CD14-positive monocyte (primary cell): ENCODE measurements around the gene CAST. TPM values are rescaled to one million over a fixed set of nuclear protein-coding genes. Genes with fewer than 3 reads are reported as not detected.

Source experiments
- DNase-seq, 3 donors: peaks; one replicate each; pipeline ENCODE4 v3.0.0-alpha.2; 2011 to 2022
- H2AFZ ChIP-seq: 2 replicates; pipeline ENCODE4 v1.6.0; 2012; ENCODE audit warnings: mild to moderate bottlenecking, low read depth, low read length, inconsistent platforms; ENCODE audit not compliant: insufficient read depth, poor library complexity, severe bottlenecking
- H3K27ac ChIP-seq, 2 donors: 1 replicate in 1 of 2; 2 replicates in 1 of 2; pipeline ENCODE4 v1.5.1; 2012 to 2013; ENCODE audit warnings: low read length in 2 of 2, control low read depth in 1 of 2, inconsistent platforms in 1 of 2, low read depth in 1 of 2, mild to moderate bottlenecking in 1 of 2
- H3K27me3 ChIP-seq, 2 donors: one replicate each; pipeline versions ENCODE4 v1.6.0 to v1.6.1; 2011 to 2013; ENCODE audit warnings: low read length in 2 of 2; ENCODE audit not compliant: control insufficient read depth in 2 of 2, insufficient read depth in 2 of 2
- H3K36me3 ChIP-seq, 2 donors: replicated peaks in 1 of 2; 1 replicate in 1 of 2; 2 replicates in 1 of 2; pipeline versions ENCODE4 v1.5.1 to v1.6.1; 2012 to 2013; ENCODE audit warnings: low read length in 2 of 2, control low read depth in 1 of 2, inconsistent platforms in 1 of 2, mild to moderate bottlenecking in 1 of 2; ENCODE audit not compliant: insufficient read depth in 2 of 2, control insufficient read depth in 1 of 2
- H3K4me1 ChIP-seq, 2 donors: 1 replicate in 1 of 2; 2 replicates in 1 of 2; pipeline versions ENCODE4 v1.5.1 to v1.6.1; 2012 to 2013; ENCODE audit warnings: low read length in 2 of 2, control low read depth in 1 of 2, inconsistent platforms in 1 of 2, mild to moderate bottlenecking in 1 of 2, moderate library complexity in 1 of 2; ENCODE audit not compliant: insufficient read depth in 2 of 2, control insufficient read depth in 1 of 2
- H3K4me2 ChIP-seq: replicated peaks from 2 replicates; pipeline ENCODE3; 2012; ENCODE audit warnings: low read length, moderate library complexity, mild to moderate bottlenecking; ENCODE audit not compliant: poor library complexity, severe bottlenecking; ENCODE audit errors: extremely low read depth
- H3K4me3 ChIP-seq, 3 experiments: fragments of 200-600 bp in 1 of 3; sonication (generic) in 1 of 3; replicated peaks in 1 of 3; 1 replicate in 2 of 3; 2 replicates in 1 of 3; pipeline ENCODE4 v1.5.1; 2011 to 2013; ENCODE audit warnings: low read length in 3 of 3, mild to moderate bottlenecking in 3 of 3, control low read depth in 2 of 3, low read depth in 2 of 3, inconsistent platforms in 1 of 3, moderate library complexity in 1 of 3
- H3K79me2 ChIP-seq: 2 replicates; pipeline ENCODE4 v1.6.0; 2012; ENCODE audit warnings: mild to moderate bottlenecking, control low read depth, inconsistent platforms, low read length, moderate library complexity; ENCODE audit not compliant: insufficient read depth
- H3K9ac ChIP-seq: 2 replicates; pipeline ENCODE4 v1.6.0; 2017; ENCODE audit warnings: low read length, mild to moderate bottlenecking; ENCODE audit not compliant: insufficient read depth, poor library complexity, severe bottlenecking
- H3K9me3 ChIP-seq, 2 donors: replicated peaks in 1 of 2; 1 replicate in 1 of 2; 2 replicates in 1 of 2; pipeline versions ENCODE4 v1.5.1 to v1.6.1; 2012 to 2013; ENCODE audit warnings: low read length in 2 of 2, control low read depth in 1 of 2; ENCODE audit not compliant: control insufficient read depth in 1 of 2, insufficient read depth in 1 of 2
- H4K20me1 ChIP-seq: 2 replicates; pipeline ENCODE4 v1.6.0; 2012; ENCODE audit warnings: mild to moderate bottlenecking, low read length, control low read depth, moderate library complexity; ENCODE audit not compliant: insufficient read depth
- H3K27ac Mint-ChIP-seq, 7 donors: one replicate each; pipeline ENCODE4 v1.8.0; 2020; ENCODE audit warnings: mild to moderate bottlenecking in 7 of 7, mixed read lengths in 7 of 7, moderate library complexity in 6 of 7, inconsistent platforms in 2 of 7
- H3K27me3 Mint-ChIP-seq, 3 donors: one replicate each; pipeline ENCODE4 v1.8.0; 2021 to 2022; ENCODE audit warnings: low read depth in 3 of 3, mild to moderate bottlenecking in 3 of 3, mixed read lengths in 3 of 3, moderate library complexity in 3 of 3, inconsistent platforms in 1 of 3
- H3K36me3 Mint-ChIP-seq, 2 donors: one replicate each; pipeline ENCODE4 v1.8.0; 2020; ENCODE audit warnings: mixed read lengths in 2 of 2, inconsistent platforms in 1 of 2, mild to moderate bottlenecking in 1 of 2
- H3K4me1 Mint-ChIP-seq: one replicate; pipeline ENCODE4 v1.8.0; 2020; ENCODE audit warnings: mild to moderate bottlenecking, mixed read lengths
- H3K4me3 Mint-ChIP-seq, 2 donors: one replicate each; pipeline ENCODE4 v1.8.0; 2020; ENCODE audit warnings: mild to moderate bottlenecking in 2 of 2, mixed read lengths in 2 of 2, moderate library complexity in 1 of 2
- H3K9me3 Mint-ChIP-seq, 7 donors: one replicate each; pipeline ENCODE4 v1.8.0; 2020 to 2022; ENCODE audit warnings: mixed read lengths in 7 of 7, mild to moderate bottlenecking in 6 of 7, moderate library complexity in 6 of 7, inconsistent platforms in 2 of 7
- WGBS: methylation state at CpG from one replicate; pipeline ENCODE4 v1.1.5; 2013; ENCODE audit warnings: missing lambda C conversion rate; ENCODE audit not compliant: insufficient coverage; 5-methylcytosine and 5-hydroxymethylcytosine counted together
- intact Hi-C, 2 donors: fragments of 100-400 bp; cut with micrococcal nuclease; formaldehyde crosslinking; loops; one replicate each; pipeline versions ENCODE4 v1.15.0 to v1.15.1; 2023
- polyA plus RNA-seq, 3 donors: library from polyadenylated mRNA; depleted of rRNA in 1 of 3; unstranded in 2 of 3; stranded (reverse) in 1 of 3; fragments of 300-500 nt in 2 of 3; fragments of >200 nt in 1 of 3; fragmentation: Illumina TruSeq in 2 of 3; gene quantifications; 1 replicate in 2 of 3; 2 replicates in 1 of 3; pipeline ENCODE4 v1.2.3, GENCODE V29; 2012 to 2021
- TF ChIP-seq, protein P1 (sequence below): fragments of 200-600 bp; IDR thresholded peaks from one replicate; pipeline ENCODE4 v1.8.0; 2022; ENCODE audit warnings: antibody characterized with exemption, mild to moderate bottlenecking

Gene CAST
- polyA plus RNA-seq, 3 donors = 49.6 to 125 (median 76.8) TPM

DNA sequence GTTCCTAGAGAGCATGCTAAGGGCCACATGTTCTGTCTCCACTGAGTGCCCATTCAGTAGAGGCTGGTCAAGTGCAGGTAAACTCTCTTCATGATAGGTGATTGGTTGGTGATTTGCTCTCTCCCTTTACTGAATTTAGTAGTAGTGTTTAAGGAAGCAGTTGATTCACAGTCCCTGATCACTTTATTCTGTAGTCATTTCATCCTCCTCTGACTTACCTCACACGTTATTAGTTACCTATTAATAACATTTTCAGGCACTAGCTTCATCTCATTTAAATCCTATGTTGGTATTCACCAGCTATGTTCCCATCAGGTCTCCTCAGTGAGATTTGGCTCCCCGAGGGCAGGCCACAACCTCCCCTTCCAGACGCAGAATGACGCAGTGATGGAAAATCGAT lies 93.7 kb downstream of the CAST start:
- Histone ChIP-seq H2AFZ (no peak overlapping the region), H3K9ac (no peak overlapping the region), H3K27ac (no peak overlapping the region), H4K20me1 (peaks cover 75% of the 10 kb centered on the region), H3K4me2 (no peak overlapping the region), H3K9me3 (no peaks in the 10 kb centered on the region), H3K4me3 (no peak overlapping the region), H3K4me1 (no peaks in the 10 kb centered on the region), H3K36me3 (peaks cover 90 to 99% of the 10 kb centered on the region in 2 donors), H3K27me3 (no peaks in the 10 kb centered on the region), H3K79me2 (no peaks in the 10 kb centered on the region)
- Mint-ChIP-seq H3K4me3 (no peak overlapping the region), H3K36me3 (peaks cover 77 to 84% of the 10 kb centered on the region in 2 donors), H3K27me3 (peaks cover 0 to 2% (median 1%) of the 10 kb centered on the region in 3 donors), H3K9me3 (no peaks in the 10 kb centered on the region), H3K27ac (peak overlapping the region in 1 of 7 donors; percentile 16), H3K4me1 (no peaks in the 10 kb centered on the region)
- no peak for DNase-seq
- TF ChIP-seq, protein P1, sequence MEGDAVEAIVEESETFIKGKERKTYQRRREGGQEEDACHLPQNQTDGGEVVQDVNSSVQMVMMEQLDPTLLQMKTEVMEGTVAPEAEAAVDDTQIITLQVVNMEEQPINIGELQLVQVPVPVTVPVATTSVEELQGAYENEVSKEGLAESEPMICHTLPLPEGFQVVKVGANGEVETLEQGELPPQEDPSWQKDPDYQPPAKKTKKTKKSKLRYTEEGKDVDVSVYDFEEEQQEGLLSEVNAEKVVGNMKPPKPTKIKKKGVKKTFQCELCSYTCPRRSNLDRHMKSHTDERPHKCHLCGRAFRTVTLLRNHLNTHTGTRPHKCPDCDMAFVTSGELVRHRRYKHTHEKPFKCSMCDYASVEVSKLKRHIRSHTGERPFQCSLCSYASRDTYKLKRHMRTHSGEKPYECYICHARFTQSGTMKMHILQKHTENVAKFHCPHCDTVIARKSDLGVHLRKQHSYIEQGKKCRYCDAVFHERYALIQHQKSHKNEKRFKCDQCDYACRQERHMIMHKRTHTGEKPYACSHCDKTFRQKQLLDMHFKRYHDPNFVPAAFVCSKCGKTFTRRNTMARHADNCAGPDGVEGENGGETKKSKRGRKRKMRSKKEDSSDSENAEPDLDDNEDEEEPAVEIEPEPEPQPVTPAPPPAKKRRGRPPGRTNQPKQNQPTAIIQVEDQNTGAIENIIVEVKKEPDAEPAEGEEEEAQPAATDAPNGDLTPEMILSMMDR = no peak
- intact Hi-C loops = loop anchor here in 1 of 2 donors (5.0 kb wide), 1 partner anchor 411 kb away; no protein-coding TSS in a partner anchor
- WGBS = 89% methylated on average over 5 of the region's 5 CpGs

GRCh38 chr5:96756985-96757384 lies 94.8 kb downstream of the CAST start:
- Histone ChIP-seq H3K79me2 (no peaks in the 10 kb centered on the region), H4K20me1 (peaks cover 68% of the 10 kb centered on the region), H3K9ac (no peak overlapping the region), H3K9me3 (no peaks in the 10 kb centered on the region), H3K4me2 (no peak overlapping the region), H3K36me3 (peaks cover 90 to 99% of the 10 kb centered on the region in 2 donors), H2AFZ (no peak overlapping the region), H3K27me3 (no peaks in the 10 kb centered on the region), H3K4me3 (no peak overlapping the region), H3K27ac (no peak overlapping the region), H3K4me1 (no peaks in the 10 kb centered on the region)
- no peak for DNase-seq
- intact Hi-C loops = loop anchor here in 1 of 2 donors (5.0 kb wide), 1 partner anchor 410 kb away; no protein-coding TSS in a partner anchor
- Mint-ChIP-seq H3K36me3 (peaks cover 74 to 80% of the 10 kb centered on the region in 2 donors), H3K27ac (peak overlapping the region in 2 of 7 donors; percentile 20 to 30), H3K4me3 (no peak overlapping the region), H3K27me3 (peaks cover 0 to 2% (median 1%) of the 10 kb centered on the region in 3 donors), H3K4me1 (no peaks in the 10 kb centered on the region), H3K9me3 (no peaks in the 10 kb centered on the region)
- TF ChIP-seq, protein P1 = no peak
- WGBS = no CpG with 5 or more reads among the region's 3 CpGs
